NCI-H2081 (cell line): Measurements from ENCODE around the gene TNRC6C.

ENCODE experiments used
- DNase-seq, 2 experiments: peaks; one replicate each; lab custom pipeline; 2025; lab: John Stamatoyannopoulos, UW

The TNRC6C gene

DNA sequence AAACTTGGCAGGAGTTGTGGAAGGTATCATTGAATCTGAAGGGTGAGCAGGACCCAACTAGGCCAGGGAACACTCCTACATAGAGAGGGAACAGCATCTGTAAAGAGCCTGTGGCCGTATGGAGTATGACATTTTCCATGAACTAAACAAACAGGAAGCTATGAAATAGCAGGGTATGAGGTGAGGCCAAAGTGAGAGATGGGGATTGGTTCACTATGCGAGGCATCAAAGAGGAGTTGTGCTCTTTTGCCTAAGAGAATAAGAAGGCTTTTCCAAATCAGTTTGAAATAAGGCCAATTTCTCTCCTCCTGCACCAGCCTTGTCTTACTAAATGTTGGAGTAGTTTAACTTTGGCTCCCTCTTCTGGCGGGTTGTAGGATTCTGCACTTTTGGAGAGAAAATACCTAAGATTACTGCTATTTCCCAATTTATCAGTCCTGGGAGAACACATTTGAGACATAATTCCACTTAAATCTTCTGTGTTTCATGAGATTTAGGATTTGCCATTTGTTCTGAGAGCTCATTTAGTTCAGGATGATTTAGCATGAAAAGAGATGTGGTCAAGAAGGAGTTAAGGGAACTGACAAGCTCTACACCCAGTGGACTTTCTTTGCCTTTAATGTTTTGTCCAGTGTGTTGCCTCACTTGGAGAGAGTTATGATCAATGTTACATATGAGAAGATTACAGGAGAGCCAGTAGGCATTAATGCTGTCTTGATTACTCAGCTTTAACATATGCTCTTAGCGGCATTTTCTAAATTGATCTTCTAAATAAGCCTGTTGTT, 55.4 kb downstream of the TNRC6C start:
- DNase-seq, result peak; percentile 71 to 77

DNA sequence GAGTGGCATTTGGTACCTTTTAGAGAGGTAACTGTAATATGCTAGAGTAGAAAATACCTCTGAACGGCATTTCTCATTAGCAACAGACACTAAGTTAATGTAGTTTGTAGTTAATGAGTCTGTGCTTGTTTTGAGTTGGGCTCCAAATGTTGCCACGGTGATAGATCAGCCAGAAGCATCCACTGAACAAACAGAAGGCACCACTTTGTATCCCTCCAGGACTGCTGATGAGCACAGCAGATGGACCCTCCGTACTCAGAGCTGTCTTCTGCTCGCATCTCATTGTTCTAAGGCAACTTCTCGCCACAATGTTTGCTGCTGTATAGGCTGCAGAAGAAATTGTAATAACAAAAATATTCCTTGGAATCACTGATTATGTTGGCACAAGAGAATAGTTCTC, 56.1 kb downstream of the TNRC6C start:
- DNase-seq, result peak in 1 of 2 experiments; percentile 15

DNA sequence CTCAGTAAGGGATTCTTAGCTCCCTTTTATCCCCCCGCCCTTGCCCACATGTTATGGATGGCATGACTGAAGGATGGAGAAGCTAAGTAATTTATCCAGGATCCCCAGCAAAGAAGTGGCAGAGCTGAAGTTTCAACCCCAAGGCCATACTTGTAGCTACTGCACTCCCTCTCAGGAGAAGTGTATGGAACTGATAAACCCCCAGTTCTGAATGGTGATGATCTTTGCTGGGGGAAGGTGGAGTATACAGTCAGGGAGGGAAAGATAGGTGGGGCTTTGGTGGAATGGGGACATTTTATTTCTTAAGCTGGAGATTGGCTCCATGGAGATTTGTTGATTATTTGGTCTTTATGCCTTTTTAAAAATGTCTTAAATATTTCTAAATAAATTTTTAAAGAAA, 58.3 kb downstream of the TNRC6C start:
- no peak for DNase-seq

DNA sequence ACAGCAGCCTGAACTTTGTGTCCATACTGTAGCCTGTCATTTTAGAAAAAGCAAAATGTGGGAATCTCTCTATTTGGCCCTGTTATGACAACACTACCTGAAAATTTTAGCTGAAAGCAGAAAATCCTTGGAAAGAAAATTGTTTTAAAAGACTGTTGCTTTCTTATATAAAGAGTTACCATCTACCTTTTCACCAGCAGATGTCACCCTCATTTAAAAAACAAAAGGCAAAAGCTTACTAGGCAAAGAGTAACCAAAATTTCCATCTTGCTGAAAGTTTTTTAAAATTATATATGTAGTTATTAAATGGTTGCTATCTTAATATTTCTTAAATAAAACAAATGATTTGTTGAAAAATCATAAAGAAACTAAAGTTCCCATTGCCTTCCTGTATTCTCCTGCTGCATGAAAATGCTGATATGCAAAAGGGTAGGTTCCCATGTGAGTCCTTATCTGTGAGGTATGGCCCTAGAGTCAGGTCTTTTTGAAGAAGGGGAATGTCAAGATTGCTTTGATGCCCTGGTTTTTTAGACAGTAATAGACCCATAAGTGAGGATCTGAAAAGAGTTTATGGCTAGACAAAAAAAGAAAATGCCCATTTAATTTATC, 61.0 kb downstream of the TNRC6C start:
- DNase-seq, result peak; percentile 28 to 35

DNA sequence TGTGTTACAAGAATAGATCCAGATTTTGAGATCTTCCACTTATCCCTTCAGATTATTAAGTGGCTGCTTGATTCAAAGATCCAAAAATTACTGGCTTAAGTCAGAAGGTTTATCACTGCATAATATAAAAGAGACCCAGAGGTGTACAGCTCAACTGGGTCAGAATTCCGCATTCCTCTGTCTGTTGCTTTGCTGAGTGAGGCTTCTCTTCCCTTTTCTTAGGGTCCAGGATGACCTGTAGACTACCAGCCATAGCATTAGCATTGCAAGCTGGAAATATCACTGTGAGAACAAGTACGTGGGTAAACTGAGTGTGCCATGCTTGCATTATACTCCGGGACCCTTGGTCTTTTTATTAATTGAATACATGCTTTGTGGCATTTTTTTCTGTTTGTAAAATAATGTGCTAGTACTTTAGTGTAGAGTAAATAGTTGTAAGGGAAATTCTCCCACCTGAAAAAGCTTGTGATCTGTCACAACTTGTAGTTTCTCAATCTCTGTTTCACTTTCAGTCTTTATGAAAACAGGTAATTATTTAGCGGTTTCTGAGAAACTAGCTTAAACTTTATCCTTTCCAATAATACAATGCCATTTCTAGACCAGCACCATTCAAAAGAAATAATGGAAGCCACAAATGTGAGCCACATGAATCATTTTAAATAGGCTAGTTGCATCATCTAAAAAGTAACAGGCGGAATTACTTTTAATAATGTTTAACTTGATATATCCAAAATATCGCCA, 61.6 kb downstream of the TNRC6C start:
- no peak for DNase-seq

DNA sequence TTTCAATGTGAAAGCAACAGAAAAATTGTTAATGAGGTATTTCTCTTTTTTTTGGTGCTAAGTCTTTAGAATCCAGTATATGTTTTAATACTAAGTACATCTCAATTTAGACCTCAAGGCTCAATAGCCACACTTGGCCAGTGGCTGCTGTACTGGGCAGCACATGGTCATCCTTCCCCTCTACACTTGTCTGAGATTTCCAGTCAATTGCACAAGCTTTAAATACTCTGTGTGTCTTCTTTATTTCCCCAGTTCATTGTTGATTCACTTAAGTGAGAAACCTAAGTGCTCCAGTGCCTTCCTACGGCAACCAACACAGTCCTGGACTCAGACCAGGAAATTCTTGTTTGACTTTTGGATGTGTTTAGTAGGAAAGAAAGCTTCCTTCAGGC, 62.2 kb downstream of the TNRC6C start:
- no peak for DNase-seq

DNA sequence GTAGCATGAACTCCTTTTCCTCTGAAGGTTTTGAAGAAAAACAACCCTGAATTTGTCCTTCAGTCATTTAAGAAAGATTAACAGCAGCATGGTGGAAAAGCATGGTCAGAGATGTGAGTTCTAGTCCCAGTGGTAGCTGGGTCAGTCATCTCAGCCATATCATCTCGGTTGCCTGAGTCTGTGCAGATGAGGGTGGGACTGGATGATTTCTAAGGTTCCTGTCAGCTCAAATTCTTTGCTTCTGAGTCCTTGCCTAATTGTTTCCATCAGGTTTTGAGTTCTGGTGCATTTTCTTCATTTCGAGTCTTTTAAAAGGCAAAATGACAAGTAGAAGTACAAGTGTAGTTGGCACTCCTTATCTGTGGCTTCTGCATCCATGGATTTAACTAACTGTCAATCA, 63.9 kb downstream of the TNRC6C start:
- DNase-seq, result no peak

DNA sequence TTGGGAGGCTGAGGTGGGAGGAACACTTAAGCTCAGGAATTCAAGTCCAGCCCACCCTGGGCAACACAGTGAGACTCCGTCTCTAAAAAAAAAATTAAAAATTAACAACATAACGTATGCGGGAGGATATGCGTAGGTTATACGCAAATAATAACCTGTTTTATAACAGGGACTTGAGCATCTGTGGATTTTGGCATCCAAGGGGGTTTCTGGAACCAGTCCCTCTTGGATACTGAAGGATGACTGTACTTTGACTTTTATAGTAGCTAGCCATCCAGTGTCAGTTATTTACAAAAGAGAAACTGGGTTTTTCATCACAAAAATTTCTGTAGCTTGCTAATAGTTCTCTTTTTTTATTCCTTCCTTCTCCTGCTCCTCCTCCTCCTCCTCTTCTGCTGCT, 64.5 kb downstream of the TNRC6C start:
- no peak for DNase-seq

DNA sequence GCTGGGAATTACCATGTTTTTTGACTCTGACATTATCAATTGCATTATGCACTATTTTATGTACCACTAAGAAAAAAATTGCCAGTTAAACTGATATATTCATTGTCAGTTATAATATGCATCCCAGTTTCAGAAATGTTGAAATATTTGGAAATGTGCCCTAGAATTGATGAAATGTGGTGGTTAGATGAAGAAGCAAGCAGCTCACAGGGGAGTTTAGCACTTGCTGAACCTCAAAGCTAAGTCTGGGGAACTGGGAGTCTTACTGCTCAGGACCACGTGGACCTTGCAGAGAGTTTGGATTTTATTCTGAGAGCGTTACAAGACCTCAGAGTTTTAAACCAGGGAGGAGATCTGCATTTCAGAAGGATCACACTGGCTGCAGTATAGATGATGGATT, 67.9 kb downstream of the TNRC6C start:
- no peak for DNase-seq

DNA sequence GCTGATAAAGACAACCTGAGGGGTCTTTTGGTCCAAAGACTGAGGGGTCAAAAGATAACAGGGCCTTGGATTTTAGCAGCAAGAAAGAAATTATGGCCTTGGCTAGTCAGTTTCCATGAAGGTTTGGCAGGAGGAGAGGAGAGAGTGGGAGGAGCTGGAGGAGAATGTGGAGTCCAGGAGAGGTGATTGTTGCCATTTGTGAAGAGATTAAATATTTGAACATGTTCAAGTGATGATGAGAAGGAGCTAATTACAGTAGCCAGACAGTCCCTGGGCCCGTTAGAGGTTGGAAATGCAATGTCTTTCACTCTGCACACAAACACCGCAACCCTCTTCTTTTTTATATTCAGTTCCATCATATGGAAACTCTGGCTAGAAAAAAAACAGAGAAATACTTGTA, 68.6 kb downstream of the TNRC6C start:
- DNase-seq, result no peak

DNA sequence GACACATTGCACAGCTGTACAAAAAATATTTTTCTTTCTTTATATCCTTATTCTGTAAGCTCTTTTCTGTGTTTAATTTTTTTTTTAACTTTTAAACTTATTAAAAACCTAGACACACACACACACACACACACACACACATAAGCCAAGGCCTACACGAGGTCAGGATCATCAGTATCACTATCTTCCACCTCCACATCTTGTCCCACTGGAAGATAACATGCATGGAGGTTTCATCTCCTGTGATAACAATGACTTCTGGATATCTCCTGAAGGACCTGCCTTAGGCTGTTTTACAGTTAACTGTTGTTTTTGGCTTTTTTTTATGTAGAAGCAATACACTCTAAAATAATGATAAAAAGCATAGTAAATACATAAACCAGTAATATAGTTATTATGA, 71.2 kb downstream of the TNRC6C start:
- no peak for DNase-seq

DNA sequence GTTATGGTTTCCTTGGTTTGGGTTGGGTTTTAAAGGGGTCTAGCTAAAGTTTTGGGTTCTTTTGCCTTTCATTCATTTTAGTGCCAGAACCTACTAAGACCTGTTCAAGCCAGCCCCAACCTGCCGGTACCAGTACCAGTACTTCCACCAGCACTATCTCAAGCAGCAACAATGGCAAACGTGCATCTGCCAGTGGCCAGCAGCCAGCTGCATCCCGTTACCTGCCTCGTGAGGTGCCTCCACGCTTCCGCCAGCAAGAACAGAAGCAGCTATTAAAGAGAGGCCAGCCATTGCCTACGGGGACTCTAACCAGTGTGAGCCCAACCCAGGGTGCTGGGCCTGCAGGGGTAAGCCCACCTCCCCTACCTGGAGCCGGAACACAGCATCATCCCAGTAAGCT, 72.9 kb downstream of the TNRC6C start:
- no peak for DNase-seq

DNA sequence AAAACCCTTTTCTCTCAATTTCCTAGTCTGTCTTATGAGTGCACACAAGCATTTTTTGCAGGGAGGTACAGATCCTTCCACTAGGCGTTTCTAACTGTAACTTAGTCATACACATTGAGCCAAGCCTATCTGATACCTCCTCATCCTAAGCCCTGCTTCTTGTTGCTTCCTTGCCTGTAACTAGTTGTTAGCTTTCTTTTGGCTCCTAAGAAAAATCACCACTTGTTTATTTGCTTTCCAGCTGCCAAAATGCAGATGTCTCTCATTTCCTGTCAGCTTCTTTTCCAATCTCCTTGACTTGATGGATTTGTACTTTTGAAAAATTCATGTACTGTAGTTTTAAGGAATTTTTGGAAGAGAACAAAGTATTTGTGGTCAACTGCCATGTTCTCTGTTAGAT, 73.7 kb downstream of the TNRC6C start:
- no peak for DNase-seq

DNA sequence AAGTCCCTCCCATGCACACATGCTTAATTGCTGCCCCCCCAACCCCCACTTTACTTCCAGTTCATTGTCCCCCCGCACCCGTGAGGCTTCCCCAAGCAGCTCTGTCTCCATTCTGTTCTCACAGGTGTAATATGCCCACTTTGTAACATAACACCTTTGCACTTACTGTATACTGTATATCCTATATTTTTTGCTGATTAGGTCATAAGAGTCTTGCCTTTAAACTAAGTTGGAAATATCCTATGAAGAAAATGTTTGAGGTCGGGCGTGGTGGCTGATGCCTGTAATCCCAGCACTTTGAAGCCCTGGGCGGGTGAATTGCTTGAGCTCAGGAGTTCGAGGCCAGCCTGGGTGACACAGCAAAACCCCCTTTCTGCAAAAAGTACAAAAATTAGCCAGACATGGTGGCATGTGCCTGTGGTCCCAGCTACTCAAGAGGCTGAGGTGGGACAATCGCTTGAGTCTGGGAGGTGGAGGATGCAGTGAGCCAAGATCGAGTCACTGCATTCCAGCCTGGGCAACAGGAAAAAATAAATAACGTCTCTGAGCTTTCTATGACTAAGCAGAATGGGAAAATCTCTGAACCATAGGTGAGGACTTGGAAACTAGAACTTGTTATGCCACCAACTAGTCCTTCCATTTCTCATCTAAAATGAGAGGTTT, 76.1 kb downstream of the TNRC6C start:
- DNase-seq, result no peak

DNA sequence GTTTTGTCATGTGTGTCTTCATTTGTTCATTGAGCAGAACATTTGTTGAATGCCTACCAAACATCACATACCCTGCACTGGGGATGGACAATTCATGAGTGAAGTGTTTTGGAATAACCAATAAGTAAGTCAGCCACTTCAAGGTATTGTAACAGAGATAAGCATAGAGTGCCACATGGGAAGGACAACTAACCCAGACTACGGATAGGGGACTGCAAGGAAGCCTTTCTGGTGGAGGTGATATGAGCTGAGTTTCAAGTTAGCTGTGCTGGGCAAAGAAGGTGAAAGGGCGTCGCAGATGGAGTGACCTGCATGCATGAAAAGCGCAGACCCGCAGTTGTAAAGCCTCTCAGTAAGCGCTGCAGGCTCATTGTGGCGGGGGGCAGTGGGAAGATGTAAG, 78.8 kb downstream of the TNRC6C start:
- DNase-seq, result no peak

DNA sequence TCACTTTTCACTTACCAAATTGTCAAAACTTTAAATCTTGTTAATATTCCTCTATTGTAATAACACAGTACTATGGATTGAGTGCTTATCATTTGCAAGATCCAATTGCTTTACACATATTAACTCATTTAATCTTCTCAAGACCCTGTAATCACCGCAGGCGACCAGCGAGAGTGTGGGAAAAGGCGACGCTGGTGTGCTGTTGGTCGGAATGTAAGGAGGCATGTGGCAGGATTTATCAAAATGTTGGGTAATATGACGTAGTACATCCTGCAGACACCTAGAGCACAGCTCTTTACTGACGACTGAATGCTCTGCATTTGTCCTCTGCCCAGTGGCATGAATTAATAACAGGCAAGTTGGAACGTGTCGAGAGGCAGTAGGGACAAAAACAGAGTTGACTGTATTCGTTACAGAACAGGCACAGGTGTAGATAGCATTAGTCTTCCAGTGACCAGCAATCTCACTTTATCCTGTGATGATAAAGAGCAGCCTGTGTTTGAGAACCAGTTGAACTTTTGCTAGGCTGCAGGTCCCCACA, 80.3 kb downstream of the TNRC6C start:
- no peak for DNase-seq

DNA sequence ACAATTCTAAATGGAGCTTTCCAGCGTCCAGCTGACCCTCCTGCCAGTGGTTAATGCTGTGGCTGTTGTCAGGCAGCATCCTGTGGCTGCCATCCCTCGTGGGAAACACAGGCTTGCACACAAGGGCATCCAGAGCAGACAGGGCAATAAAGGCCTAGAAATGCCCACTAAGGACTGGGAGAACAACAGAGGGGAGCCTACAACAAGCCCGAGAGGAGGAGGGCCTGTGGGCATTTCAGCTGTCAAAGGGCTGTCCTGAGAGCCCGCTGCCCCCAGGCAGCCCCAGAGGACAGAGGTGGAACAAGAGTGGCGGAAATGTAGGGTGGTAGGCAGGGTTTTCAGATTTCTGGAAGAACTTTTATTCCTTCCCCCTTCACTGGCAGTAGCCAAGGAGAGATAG, 81.1 kb downstream of the TNRC6C start:
- no peak for DNase-seq

DNA sequence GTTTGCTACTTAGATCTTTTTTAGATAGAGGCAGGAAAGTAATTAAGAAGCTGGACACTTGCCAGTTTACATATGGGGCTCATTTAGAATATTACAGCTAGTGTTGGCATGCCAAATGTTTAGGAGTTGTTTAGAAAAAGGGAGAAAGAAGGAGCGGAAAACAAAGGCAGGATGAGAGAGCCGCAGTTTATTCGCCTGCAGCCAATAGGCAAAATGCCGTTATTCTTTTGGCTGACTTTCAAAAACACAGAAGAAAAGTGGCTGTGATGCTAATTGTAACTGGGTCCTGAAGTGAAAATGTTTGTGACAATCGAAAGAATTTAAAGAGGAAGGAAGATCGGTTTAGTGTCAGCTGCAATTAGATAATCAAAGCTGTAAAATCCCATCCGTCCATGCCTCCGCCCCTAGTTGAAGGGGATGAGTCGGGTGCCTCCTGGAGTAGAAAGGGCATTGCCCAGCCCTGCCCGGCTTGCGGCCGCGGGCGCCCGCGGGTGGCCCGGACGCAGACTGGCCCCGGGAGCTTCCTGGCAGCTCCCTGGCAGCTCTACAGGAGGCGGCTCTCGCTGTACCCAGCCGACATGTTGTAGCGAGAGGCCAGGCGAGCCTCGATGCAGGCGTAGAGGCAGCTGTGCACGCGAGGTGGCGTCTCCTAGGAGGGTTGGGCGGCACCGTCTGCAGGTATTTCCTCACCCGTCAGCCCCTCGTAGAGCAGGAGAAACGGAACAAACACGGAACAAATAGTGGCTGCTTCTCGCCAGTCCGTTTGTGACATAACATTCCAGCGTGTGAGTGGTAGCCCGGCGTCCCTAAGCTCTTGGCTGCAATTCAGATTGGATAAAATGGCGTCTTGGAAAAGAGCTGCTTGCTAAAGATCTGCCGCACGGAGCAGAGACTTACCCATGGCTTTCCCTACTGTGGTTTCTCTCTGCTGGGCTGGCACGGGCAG, 82.2 kb downstream of the TNRC6C start:
- peak; percentile 81 to 88 for DNase-seq

DNA sequence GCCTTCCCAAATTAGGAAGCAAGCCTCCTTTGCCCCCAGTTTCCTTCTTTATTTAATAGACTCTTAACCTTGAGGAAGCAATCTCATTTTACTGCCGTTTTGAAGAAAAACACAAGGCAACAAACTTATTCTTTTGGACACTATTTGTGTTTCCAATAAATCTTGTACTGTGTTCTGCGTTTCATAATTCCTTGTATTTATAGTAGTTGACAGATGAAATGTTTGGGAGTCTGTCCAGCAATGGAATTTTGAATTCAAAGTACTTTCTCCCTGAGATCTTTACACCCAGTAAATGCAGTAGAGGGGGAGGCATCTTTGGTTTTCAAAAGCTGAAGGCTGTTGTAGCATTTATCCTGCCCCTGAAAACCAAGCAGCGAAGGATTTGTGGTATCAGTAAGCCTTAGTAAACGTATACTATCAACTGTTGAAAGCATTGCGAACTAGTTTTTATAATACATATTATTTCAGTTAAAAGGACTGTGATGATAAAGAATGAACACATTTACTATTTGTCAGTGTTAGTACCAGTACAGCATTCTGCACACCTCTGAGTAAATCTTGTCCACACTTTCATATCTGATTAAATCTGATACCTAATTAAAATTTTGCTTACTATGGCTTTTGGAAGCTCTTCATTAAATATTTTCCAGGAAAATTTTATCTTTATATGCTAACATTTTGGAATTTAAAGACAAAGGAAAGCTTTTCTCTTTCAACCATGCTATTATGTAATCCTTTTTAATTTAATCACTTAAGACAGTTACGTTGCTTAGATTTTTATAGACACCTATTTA, 83.1 kb downstream of the TNRC6C start:
- DNase-seq, result no peak

DNA sequence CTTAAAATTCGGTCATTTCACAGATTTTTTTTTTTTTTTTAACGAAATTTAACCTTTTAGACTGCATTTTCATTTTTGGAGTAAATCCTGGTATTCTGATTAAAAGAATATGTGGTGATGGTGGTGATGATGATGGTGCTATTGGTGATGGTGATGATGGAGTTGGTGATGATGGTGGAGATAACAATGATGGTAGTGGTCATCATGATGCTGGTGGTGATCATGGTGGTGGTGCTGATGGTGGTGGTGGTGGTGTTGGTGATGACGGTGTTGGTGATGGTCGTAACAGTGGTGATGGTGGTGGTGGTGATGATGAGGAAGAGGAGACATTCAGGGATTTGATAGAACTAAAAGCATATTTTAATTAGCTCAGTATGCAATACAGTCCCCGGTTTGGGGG, 84.0 kb downstream of the TNRC6C start:
- no peak for DNase-seq
